Measurements from ENCODE around the gene NME8.

NME8 gene

DNA sequence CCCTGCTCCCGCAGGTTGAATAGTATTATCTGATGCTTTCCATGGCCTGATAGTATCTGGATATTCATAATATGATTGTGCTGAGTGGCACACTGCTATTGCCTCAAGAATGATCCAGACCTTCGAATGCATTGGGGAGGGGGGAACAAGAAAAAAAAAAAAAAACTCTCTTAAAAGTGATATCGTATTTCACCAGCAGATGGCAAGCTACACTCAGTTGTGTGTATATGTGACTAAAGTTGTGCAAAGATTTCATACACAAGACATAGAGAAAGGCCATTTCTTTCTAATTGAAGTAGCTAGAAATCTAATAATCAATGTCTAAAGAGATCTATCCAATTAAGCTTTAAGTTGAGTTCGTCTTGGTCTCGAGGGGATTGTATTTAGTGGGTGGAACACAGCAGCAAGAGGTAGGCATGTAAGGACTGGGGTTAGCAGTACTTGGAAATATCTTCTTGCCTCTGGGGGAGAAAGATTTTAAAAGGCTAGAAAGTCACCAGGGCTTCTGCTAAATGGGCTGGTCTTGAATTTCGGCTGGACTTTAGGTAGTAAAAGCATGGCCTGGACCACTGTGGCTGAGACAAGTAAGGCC is 52.9 kb downstream of the NME8 start:
- DNase-seq (ENCODE audit: low spot score), result peak; percentile 62

DNA sequence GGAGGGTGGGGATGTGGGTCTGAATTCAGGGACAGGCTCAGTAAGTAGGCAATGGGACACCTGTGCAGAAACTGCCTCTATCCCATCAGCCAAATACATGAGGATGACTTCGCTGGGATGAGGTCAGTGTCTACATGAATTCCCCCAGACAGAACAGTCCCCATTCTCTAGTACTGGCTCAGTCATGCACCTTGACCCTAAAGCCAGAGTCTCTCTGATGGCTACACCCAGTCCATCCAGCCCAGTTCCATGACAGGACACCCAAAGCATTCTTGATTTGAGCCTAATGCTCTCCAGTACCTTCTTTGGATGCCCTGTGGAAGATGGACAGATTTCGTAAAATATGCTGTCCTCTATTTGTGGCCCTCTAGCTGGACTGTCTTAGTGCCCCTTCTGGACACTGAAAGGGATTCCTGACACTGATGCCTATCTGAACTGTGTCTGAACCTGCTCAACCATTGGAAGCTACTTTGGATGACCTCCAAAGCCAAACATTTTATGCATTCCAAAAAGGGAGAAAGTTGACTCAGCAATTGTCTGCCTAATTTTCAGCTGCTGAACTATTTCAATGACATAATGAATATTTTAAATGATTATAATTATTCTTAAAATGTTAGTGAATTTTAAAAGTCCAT is 53.6 kb downstream of the NME8 start:
- peak; percentile 74 for DNase-seq (ENCODE audit: low spot score)

DNA sequence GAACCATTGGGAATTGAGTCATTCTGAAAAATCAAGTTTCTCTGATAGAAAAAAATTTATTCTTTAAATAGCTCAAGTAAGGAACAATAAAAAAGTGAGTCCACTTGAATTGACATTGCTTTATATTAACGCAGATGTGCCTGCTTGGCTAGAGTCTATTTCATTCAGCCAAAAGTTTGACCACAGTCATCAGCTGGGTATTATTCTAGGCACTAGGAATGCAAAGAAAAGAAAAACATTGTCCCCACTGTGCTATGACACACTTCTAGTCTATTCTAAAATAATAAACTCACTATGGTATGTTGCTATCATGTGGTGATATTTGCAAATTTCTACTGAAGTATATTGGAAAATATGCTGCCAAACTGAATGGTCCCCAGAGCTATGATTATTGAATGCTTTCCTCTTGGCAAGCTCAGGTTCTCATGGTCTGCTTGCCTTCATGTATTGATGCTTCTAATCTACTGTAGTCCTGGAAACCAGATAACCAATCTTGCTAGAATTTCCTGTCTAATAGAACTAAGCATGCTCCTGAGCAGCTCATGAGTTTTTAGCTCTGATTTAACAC is 59.9 kb downstream of the NME8 start:
- peak; percentile 28 for DNase-seq (ENCODE audit: low spot score)

DNA sequence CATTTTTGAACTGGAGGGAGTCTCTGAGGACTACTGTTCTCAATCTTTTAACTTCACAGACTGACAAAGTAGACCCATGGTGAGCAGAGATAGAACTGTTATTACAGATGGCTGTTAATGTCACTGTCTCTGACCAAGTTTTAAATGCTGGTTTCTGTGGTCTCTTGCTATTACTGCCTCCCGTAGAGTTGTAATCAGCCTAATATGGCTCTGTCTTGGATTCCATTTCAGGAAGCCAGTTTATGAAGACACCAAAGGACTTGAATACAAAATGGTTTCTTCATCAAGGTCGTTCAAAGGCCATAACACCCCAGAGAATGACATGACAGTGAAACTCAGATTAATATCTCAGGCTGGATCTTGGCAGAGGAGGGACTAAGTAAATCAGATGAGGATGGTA is 64.4 kb downstream of the NME8 start:
- no peak for DNase-seq (ENCODE audit: low spot score)

DNA sequence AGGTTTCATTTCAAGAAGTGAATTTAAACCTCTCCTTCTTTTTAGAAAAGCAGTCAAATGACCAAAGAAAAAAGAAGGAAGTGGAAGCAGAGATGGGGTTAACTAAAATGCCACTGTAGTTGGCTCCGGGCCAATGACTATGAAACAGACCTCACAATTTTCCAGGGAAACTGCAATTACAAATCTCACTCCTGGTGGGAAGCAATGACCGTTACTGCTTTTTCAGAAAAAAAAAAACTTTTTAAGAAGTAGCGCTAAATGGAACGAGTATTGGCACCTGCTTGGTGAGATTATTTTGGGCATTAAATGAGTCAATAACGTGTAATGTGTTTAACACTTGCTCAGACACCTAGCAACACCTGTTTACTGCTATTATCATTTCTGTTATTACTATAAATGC is 67.0 kb downstream of the NME8 start:
- peak; percentile 31 for DNase-seq (ENCODE audit: low spot score)

DNA sequence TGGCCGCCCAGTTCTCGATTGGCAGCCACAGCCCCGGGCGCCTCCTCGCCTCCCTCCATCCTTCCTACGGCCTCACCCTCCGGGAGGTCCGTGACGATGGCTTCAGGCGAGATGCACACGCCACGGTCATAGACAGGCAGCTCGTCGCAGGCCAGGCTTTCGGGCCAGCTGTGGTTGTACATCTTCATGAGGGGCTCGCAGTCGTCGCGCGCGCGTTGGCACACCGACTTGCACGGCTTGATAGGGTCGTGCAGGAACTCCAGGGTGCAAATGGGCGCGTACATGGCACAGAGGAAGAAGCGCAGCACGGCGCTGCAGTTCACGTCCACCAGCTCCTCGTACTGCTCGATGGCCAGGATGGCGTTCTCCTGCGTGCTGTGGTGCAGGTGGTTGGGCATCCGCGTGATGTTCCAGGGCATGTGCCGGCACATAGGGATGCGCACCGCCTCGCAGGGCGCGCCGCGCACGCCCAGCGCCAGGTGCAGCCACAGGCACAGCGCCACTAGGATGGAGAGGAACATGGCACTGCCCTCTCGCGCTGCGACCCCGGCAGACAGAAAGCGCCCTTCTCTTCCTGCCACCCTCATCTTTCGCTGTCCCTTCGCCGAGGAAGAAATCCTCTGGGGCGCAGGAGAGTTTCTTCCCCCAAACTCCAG is 67.7 kb downstream of the NME8 start:
- peak; percentile 25 for DNase-seq (ENCODE audit: low spot score)

DNA sequence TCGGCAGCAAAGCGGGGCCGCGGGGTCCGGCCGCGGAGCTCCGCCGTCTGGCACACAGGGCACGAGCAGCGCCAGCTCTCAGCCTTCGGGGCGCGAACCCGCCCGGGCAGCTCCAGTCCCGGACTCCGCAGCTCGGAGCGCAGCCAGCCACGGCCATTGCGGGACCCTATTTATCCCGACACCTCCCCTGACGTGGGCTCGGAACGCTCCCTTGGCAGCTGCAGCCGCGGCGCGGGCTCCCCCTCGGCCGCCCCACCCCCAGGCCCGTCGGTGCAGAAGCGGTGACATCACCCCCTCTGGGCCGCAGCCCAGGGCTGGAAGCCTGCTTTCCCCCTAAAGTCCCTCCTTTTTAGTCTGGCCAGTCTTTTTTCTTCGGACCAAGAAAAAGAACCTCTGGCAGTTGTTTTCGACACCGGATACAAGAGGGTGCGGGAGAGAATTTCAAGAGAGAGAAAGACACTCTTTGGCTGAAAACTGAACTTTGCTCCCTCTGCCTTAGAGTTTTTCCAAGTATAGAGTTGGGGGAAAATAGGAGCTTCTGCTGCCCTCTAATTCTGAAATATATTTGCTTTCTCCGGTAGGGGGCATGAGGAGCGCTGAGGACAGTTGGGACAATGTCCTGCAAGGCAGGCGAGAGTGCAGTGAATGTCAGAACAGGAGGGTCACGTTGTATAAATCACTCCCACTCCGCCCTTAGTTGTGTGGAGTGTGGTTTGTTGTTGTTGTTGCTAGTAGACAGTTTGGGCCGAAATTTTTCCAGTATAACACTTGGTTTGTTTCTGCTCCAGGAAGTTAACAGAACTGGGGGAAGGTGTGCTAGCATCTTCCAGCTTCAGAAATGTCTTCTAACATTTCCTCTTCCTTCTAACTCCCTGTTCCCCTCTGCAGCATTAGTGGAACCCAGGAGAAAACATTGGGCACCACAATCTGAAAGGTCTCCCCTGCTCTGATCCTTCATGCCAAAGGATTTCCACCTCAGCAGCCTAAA is 68.6 kb downstream of the NME8 start, which contains the start of gene SFRP4:
SFRP4 (minus strand) TSS at position 145 of the 988 bp plus-strand sequence. CDS start 280 bp downstream, outside the sequence.
- DNase-seq (ENCODE audit: low spot score), result peak; percentile 76

DNA sequence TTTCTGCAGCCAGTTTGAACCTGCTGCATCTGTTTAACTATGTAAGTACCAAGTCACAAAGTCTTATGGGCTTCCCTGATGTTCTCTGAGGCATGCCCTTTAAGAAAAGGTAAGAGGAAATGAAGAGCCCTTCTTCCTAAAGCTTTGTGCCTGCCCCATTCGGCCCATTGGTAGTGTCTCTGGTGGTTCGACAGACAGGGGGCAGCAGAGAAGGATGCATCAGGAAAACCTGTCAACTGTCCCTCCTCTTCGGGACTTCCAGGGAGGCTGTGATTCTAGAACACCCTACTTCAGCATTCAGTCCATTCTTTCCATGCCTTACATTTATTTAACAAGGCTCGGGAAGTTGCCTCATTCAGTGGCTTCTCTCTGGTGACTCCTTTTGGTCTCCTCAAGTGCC is 70.1 kb downstream of the NME8 start:
- no peak for DNase-seq (ENCODE audit: low spot score)

DNA sequence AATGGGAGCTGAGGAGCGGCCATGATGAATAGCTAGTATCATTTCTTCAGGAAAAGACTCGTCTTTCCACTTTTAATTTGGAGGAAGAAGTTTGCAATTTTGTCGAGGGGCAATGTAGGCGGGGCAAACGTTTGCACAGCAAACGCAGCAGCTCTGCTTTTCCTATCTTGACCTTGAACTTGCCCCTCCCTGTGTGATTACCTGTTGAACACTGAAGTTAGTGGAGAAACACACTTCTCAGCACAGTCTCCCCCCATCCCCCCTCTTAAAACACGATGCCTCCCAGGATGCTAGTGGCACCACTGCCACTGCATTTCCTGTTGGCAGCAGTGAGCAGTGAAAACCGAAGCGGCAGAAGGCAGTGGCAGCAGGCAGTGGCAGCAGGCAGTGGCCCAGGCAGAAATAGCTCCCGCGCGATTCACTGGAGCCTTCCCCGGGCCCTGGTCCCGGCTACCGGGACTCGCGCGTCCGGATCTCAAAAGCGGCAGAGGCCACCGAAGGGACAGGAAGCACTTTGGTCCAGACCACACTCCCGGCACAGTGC is 72.0 kb downstream of the NME8 start, which contains the start of gene EPDR1:
EPDR1 (plus strand) TSS at position 336 of the 544 bp plus-strand sequence. CDS start 300 bp downstream, outside the sequence.
- peak; percentile 84 for DNase-seq (ENCODE audit: low spot score)

DNA sequence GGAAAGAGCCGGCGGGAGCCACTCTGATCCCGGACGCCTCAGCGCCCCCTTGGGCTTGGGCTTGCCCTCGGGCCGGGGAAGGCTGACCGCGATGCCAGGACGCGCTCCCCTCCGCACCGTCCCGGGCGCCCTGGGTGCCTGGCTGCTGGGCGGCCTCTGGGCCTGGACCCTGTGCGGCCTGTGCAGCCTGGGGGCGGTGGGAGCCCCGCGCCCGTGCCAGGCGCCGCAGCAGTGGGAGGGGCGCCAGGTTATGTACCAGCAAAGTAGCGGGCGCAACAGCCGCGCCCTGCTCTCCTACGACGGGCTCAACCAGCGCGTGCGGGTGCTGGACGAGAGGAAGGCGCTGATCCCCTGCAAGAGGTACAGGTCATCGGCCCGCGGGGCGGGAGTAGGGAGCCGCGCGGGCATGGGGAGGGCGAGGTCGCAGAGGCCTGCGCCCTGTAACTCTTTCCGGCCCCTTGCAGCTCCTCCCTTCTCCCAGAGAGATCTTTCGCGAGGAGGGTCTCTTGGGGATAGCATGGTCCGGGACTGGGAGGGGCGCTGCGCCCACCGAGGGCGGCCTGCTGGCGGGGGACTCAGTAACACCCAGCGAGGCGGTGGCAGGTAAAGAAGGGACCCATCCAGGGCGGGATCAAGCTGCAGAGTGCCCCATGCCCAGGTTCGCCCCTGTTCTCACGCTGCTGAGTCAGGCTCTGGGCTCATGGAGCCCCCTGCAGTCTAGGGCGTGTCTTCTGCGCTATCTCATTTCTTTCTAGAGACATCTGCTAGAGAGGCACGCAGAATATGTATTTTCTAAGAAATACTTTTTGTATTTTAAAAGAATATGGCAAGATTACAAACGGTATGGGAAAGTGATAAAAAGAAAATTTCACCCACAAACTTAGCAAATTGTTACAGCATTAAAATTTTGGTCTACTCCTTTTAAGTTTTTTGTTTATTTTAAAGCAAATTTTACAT is 72.7 kb downstream of the NME8 start:
- peak; percentile 63 for DNase-seq (ENCODE audit: low spot score)

DNA sequence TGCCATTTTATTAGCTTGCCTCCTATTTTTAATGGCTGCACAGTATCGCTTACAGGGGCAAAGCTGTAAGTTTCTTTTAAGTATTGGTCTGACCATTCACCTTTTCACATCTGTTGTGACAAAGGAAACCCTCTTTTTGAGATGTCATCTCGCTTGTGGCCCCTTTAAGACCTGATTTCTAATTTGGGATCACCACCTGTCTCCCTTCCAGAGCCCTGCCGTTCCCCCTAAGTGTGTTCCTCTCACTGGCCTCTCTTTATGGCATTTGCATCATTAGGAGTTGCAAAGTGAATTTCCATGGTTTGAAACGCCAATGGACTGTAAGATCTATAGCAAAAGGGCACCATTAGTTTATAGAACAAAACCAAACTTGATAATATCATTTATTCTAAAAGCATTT is 73.5 kb downstream of the NME8 start:
- no peak for DNase-seq (ENCODE audit: low spot score)

DNA sequence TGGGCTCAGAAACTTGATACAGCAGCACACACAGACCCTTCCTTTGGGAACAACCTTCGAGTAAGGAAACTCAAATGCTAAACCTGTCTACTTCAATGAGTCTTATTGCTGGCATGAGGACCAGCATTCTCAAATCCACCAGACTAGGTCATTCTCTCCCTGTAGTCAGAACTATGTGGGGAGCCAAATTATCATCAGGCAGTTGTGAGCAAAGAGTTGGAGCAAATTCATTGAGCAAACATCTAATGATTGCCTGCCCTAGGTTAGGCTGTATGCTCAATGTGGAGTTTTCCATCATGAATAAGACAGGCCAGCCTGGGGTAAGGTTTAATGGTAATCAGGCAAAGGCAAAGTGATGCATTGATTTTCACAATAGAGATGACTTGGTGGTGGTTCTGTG is 75.6 kb downstream of the NME8 start:
- no peak for DNase-seq (ENCODE audit: low spot score)

DNA sequence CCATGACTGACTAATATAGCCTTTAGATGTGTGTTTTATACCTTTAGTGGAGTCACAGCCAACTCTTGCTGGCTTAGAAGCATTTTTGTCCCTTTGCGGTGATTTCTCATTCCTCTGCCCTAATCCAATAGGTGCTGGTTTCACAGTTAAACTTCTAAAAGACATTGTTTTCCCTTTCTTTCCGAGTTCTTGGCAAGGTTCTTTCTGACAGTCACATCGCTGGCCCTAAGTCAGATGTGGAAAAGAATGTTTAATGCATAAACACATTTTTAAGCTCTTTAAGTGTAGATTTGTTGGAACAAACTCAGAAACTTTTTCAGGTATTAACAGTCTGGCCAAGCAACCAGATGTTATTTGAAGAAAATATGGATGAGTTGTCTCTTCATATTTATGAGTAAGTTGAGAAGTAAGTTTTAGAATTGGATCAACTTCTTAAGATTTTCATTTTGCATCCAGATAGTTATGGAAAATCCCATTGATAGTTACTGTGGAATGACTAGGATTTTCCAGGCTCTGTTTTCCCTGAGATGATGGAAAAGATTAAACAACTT is 76.2 kb downstream of the NME8 start:
- no peak for DNase-seq (ENCODE audit: low spot score)

DNA sequence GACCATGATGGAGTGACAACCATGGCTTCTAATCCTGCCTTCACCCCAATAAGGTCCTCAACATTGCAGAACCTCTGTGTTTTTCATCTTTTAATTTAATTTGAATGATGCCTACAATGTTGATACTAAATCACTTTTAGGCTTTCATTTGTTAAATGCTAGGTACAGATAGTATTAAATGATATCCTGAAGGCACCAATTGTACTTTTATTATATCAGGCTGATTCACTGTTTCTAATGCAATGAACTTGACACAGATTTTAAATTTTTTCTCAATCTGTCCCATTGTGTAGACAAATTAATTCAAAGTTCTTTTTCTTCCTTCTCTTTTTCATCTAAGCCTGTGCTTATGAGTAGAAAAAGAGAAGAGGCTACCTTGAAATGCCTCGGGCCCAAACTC is 77.2 kb downstream of the NME8 start:
- DNase-seq (ENCODE audit: low spot score), result no peak

DNA sequence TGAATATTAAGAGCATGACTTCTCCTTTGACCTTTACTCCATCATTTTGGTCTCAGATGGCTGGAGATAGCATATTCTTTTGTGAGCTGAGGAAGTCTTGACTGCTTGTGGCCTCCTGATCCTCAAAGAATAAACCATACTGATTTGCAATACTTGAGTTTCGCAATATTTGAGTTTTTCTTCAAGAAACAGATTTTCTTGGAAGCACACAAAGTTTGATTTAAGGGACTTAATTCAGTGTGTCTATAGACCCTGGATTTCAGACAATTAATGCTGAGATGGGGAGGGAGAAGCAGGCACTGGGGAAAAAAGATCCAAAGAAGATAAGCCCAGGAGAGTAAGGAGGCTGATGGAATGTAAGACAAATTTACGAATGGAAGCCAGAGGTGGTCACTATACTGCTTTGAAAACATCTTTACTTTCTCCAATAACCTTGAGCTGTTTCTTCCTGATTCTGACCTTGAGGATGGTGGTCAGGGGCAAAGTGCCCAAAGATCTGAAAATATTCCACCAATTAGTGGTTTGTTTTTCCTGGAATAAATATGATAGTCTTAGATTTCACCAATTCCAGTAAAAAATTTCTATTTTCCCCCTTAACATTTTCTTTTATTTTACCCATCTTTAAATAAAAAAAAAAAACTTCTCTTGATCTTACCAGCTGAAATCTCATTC is 79.5 kb downstream of the NME8 start:
- DNase-seq (ENCODE audit: low spot score), result no peak

DNA sequence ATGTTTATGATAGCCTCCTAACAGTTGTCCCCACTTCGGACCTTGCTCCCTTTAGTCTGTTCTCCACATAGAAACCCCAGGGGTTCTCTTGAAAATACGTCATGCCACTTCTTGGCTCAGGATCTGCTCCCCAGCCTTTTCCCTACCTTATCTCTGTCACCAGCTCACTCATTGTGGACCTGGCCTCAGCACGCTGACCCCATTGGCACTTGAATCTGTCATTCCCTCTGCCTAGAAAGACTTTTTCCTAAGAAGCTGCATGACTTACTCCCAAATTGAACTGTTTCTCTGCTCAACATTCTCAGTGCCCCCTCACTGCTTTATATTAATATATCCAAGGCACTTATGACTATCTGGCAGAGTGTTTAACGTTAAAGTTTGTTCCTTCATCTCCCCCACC is 80.5 kb downstream of the NME8 start:
- DNase-seq (ENCODE audit: low spot score), result no peak

DNA sequence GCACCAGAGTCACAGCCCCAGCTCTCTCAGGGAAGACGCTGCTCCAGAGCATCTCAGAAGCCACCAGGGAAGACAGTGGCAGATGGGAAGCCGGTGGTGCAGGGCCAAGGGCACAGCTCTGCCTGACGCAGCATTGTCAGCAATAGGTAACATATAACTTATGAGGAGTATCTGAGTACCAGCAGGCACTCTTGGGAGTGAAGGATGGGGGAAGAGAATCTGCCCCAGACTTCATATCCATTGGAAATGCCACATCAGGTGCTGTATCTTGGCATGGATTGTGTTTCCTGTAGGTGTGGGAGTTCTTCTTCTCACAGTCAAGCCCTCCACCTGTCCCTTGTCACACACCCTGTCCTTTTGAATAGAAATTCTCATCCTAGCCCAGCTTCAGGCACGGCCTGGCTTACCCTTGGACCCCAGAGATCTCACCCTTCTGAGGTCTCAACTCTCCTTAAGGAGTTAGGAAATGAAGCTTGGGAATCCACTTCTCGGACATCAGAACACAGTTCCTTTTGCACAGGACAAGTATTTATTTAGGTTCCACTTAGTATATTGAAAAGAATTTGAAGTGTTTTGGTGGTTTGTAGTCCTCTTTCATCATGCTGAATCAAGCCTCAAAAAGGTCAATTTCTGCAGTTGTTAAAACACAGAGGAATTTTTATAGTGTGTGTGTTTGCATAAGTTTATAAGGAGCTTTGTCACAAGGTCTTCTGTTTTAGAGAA is 82.0 kb downstream of the NME8 start:
- peak; percentile 34 for DNase-seq (ENCODE audit: low spot score)

DNA sequence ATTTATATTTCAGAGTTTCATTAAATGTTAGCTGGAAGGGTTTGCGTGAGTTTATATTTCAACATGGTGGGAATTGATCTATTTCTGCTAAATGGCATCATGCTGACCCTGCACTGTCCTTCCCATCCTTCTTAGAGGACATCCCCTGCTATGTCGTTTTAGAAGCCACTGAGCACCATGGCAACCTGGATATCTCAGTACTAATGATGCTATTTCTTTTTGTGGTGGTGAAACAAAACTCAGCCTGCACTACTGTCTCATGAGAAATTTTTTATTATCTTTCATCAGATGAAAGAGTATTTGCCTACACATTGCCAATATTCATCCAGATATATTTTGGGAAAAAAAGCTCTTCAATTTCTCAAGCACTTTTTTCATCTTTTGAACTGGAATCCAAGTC is 84.1 kb downstream of the NME8 start:
- no peak for DNase-seq (ENCODE audit: low spot score)
